Liver (tissue), 9 donors: Measurements from ENCODE around the gene ZNF664. TPM values are rescaled to one million over a fixed set of nuclear protein-coding genes. Genes with fewer than 3 reads are reported as not detected.

Experiments
- DNase-seq: peaks from one replicate; pipeline ENCODE4 v3.0.0-alpha.2; 2017; ENCODE audit warnings: low spot score
- H3K27ac ChIP-seq, 2 donors: one replicate each; pipeline ENCODE4 v1.7.0; 2013; ENCODE audit warnings: inconsistent platforms in 2 of 2, low read length in 2 of 2, control low read depth in 1 of 2, low read depth in 1 of 2, mild to moderate bottlenecking in 1 of 2
- H3K27me3 ChIP-seq, 4 donors: one replicate each; pipeline versions ENCODE4 v1.6.1 to v1.7.0; 2013; ENCODE audit warnings: low read length in 3 of 4, inconsistent platforms in 1 of 4, mild to moderate bottlenecking in 1 of 4, moderate library complexity in 1 of 4; ENCODE audit not compliant: control insufficient read depth in 4 of 4, insufficient read depth in 4 of 4
- H3K36me3 ChIP-seq, 4 donors: one replicate each; pipeline versions ENCODE4 v1.6.1 to v1.7.0; 2013; ENCODE audit warnings: low read length in 3 of 4, mild to moderate bottlenecking in 3 of 4, low read depth in 1 of 4, moderate library complexity in 1 of 4; ENCODE audit not compliant: control insufficient read depth in 4 of 4, insufficient read depth in 3 of 4
- H3K4me1 ChIP-seq, 4 donors: one replicate each; pipeline versions ENCODE4 v1.6.1 to v1.7.0; 2013; ENCODE audit warnings: low read length in 3 of 4, mild to moderate bottlenecking in 3 of 4, moderate library complexity in 1 of 4; ENCODE audit not compliant: control insufficient read depth in 4 of 4, insufficient read depth in 4 of 4
- H3K4me3 ChIP-seq, 3 donors: one replicate each; pipeline versions ENCODE4 v1.6.1 to v1.7.0; 2013; ENCODE audit warnings: low read length in 3 of 3, control low read depth in 1 of 3, low read depth in 1 of 3, mild to moderate bottlenecking in 1 of 3
- H3K9ac ChIP-seq, 2 donors: one replicate each; pipeline ENCODE4 v1.7.0; 2013; ENCODE audit warnings: low read length in 2 of 2, mild to moderate bottlenecking in 2 of 2, moderate library complexity in 2 of 2, control low read depth in 1 of 2, low read depth in 1 of 2
- H3K9me3 ChIP-seq, 4 donors: one replicate each; pipeline versions ENCODE4 v1.6.1 to v1.7.0; 2013; ENCODE audit warnings: low read length in 3 of 4; ENCODE audit not compliant: control insufficient read depth in 4 of 4
- EGR1 ChIP-seq, 2 donors: IDR thresholded peaks; 2 replicates each; pipeline ENCODE4 v1.6.1; 2016 to 2018; ENCODE audit warnings: antibody characterized with exemption in 2 of 2, low read depth in 2 of 2
- HNF4G ChIP-seq: IDR thresholded peaks from 2 replicates; pipeline ENCODE4 v1.6.1; 2016; ENCODE audit warnings: antibody characterized with exemption
- JUND ChIP-seq, 2 donors: IDR thresholded peaks; 2 replicates each; pipeline ENCODE4 v1.6.1; 2016; ENCODE audit warnings: antibody characterized with exemption in 2 of 2
- RXRA ChIP-seq, 2 donors: IDR thresholded peaks; 2 replicates each; pipeline ENCODE4 v1.6.1; 2017 to 2018; ENCODE audit warnings: antibody characterized with exemption in 2 of 2, mild to moderate bottlenecking in 1 of 2
- YY1 ChIP-seq: IDR thresholded peaks from 2 replicates; pipeline ENCODE4 v1.6.1; 2016; ENCODE audit warnings: antibody characterized with exemption, mild to moderate bottlenecking
- WGBS: extraction: QIAGEN DNeasy Blood & Tissue Kit; methylation state at CpG from one replicate; pipeline ENCODE4 v1.1.7; 2013; 5-methylcytosine and 5-hydroxymethylcytosine counted together
- polyA plus RNA-seq, 2 donors: library from polyadenylated mRNA; stranded (reverse) in 1 of 2; unstranded in 1 of 2; fragments of 200-250 nt in 1 of 2; fragments of >200 nt in 1 of 2; fragmentation: Nextera tagmentation in 1 of 2; extraction: Ambion mirVana in 1 of 2; gene quantifications; one replicate each; pipeline versions ENCODE4 v1.2.1 to v1.2.3, GENCODE V29; 2013 to 2015
- total RNA-seq, 2 donors: library from RNA; depleted of rRNA; stranded (reverse); fragments of >200 nt; gene quantifications; one replicate each; pipeline ENCODE4 v1.2.3, GENCODE V29; 2014
- TF ChIP-seq, protein P1 (sequence below): IDR thresholded peaks from 2 replicates; pipeline ENCODE4 v1.6.1; 2016; ENCODE audit warnings: antibody characterized with exemption, mild to moderate bottlenecking
- TF ChIP-seq, protein P2 (sequence below): fragments of 150-350 bp; IDR thresholded peaks from 2 replicates; pipeline ENCODE4 v1.5.1; 2017; ENCODE audit warnings: improper control_type of control experiment, low read depth, low read length; ENCODE audit not compliant: missing input control
- donor health status: healthy.
- donor health status: healthy.
- donor health status: healthy.
- donor health status: healthy.
- donor health status: healthy.

Gene ZNF664
- total and polyA plus RNA-seq, 4 donors, result 7.2 to 40.3 (median 29.6) TPM

DNA sequence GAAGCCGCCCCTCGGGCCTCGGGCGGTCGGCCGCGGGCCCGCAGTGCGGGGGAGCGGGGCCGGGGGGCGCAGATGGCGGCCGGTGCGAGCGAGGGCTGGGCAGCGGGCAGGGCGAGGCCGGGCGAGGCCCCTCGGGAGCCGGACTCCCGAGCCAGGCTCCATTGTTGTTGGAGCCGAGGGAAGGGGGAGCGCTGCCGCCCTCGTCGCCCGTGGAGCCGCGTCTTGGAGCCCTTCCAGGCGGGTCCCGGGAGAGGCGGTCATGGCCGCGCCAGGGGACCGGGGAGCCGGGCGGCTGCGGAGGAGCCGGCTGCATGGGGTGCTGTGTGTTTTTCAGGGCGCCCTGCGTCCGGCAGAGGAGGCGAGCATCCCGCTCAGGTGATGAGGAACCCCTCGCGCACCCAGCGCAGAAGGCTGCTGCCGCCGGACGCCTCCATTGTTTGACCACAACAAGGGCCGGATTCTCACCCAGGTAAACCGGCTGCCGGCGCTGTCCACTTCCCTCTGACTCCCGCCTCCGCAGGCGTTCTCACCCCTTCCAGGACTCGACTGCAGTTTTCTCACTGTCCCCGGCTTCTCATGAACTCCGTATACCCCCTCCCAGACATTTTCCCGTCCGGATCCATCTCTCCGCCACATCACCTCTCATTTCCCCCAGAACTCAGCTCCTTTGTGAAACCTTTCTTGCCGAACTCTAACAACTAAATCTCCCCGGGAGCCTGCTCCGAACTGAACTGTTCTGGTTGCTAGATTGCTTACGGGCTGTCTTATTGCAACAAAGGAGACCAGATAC, 732 bp downstream of the ZNF664 start:
- Histone ChIP-seq H3K36me3 (no peaks in the 10 kb centered on the region), H3K4me1 (peaks cover 0 to 24% (median 16%) of the 10 kb centered on the region in 4 donors), H3K27ac (peak overlapping the region in 1 of 2 donors; percentile 54), H3K9me3 (no peaks in the 10 kb centered on the region), H3K9ac (peak overlapping the region in 1 of 2 donors; percentile 36), H3K4me3 (peak overlapping the region; percentile 67 to 100 (median 87)), H3K27me3 (no peaks in the 10 kb centered on the region)
- WGBS, result 8% methylated on average over 69 of the region's 69 CpGs
- TF ChIP-seq YY1 (peak; percentile 65), EGR1 (IDR thresholded peaks at IDR 0.05; ENCODE audit: low read depth in 2 of 2) (no peak)
- TF ChIP-seq, protein P1, sequence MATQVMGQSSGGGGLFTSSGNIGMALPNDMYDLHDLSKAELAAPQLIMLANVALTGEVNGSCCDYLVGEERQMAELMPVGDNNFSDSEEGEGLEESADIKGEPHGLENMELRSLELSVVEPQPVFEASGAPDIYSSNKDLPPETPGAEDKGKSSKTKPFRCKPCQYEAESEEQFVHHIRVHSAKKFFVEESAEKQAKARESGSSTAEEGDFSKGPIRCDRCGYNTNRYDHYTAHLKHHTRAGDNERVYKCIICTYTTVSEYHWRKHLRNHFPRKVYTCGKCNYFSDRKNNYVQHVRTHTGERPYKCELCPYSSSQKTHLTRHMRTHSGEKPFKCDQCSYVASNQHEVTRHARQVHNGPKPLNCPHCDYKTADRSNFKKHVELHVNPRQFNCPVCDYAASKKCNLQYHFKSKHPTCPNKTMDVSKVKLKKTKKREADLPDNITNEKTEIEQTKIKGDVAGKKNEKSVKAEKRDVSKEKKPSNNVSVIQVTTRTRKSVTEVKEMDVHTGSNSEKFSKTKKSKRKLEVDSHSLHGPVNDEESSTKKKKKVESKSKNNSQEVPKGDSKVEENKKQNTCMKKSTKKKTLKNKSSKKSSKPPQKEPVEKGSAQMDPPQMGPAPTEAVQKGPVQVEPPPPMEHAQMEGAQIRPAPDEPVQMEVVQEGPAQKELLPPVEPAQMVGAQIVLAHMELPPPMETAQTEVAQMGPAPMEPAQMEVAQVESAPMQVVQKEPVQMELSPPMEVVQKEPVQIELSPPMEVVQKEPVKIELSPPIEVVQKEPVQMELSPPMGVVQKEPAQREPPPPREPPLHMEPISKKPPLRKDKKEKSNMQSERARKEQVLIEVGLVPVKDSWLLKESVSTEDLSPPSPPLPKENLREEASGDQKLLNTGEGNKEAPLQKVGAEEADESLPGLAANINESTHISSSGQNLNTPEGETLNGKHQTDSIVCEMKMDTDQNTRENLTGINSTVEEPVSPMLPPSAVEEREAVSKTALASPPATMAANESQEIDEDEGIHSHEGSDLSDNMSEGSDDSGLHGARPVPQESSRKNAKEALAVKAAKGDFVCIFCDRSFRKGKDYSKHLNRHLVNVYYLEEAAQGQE, result peak; percentile 65
- peak; percentile 41 for DNase-seq

DNA sequence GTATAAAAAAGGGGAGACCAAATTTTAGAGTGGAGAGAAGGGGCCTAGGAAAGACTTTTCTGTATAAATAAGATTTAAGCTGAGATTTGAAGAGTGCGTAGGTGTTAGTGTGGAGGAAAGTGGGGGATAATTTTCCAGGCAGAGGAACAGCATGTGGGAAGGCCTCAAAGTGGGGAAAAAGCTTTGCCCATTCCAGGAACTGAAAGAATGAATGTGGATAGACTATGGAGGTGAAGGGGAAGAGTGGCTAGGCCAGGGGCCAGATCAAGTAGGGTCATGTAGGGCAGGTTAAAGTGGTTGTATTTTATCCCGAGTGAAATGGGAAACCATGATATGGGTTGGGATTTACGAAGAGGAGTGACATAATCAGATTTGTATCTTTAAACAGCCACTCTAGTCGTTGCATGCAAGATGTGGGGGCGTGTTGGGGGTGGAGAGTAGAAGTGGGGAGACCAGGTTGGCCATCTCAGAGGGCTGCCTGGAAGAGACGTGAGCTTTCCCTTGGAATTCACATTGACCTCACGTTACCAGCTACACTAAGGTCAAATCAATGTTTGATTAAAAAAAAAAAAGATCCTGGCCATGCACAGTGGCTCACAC, 3.3 kb downstream of the ZNF664 start:
- DNase-seq, result no peak
- no peaks in the 10 kb centered on the region for H3K27me3 ChIP-seq
- peaks cover 0 to 21% (median 12%) of the 10 kb centered on the region in 4 donors for H3K4me1 ChIP-seq
- 82% methylated on average over 7 of the region's 7 CpGs for WGBS
- no peak overlapping the region for H3K4me3 ChIP-seq
- H3K27ac ChIP-seq, result no peak overlapping the region
- TF ChIP-seq RXRA (IDR thresholded peaks at IDR 0.05) (no peak), YY1 (no peak), JUND (IDR thresholded peaks at IDR 0.05) (no peak), HNF4G (no peak)
- TF ChIP-seq, protein P1, result no peak
- TF ChIP-seq, protein P2, sequence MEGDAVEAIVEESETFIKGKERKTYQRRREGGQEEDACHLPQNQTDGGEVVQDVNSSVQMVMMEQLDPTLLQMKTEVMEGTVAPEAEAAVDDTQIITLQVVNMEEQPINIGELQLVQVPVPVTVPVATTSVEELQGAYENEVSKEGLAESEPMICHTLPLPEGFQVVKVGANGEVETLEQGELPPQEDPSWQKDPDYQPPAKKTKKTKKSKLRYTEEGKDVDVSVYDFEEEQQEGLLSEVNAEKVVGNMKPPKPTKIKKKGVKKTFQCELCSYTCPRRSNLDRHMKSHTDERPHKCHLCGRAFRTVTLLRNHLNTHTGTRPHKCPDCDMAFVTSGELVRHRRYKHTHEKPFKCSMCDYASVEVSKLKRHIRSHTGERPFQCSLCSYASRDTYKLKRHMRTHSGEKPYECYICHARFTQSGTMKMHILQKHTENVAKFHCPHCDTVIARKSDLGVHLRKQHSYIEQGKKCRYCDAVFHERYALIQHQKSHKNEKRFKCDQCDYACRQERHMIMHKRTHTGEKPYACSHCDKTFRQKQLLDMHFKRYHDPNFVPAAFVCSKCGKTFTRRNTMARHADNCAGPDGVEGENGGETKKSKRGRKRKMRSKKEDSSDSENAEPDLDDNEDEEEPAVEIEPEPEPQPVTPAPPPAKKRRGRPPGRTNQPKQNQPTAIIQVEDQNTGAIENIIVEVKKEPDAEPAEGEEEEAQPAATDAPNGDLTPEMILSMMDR, result no peak
- no peaks in the 10 kb centered on the region for H3K9me3 ChIP-seq
- peaks cover 0 to 1% (median 0%) of the 10 kb centered on the region in 4 donors for H3K36me3 ChIP-seq
- no peak overlapping the region for H3K9ac ChIP-seq
